ENCODE measurements around the gene PCBP3.

DNA sequence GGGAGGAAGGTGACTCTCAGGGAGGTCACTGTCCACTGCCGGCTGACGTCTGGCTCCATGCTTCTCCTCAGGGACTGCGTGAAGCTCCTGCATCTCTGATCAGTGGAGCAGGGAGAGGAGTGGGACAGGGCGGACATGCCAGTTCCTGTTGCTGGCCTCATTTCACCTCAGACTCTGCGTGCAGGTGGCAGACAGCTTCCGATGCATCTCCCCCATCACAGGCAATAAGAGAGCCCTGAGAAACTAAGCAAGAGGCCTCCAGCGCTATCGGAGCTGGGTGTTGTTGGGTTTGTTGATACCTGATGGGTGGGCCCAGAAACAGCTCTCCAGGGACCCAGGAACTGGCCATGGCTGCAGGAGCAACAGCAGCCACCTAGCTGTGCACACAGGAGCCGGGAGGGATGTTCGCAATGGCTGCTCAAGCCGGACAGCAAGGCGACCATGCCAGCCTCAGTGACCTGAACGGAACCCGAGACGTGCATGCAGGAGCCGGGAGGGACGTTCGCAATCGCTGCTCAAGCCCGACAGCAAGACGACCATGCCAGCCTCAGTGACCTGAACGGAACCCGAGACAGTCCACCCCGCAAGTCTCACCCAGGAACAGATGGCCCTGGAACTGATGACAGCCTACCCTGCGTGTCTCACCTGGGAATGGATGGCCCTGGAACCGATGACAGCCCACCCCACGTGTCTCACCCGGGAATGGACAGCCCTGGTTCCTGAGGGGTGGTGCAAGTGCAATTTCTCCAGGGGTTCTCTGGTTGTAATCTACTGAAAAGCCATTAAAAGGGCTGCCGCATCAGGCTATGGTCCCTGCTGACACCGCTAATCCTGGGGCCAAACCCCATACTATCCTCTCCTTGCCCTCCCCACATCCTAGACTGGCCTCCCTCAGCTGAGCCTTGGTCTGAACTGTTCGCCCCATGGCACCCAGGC is 14.2 kb upstream of the PCBP3 start:
- TF ChIP-seq, protein P1, sequence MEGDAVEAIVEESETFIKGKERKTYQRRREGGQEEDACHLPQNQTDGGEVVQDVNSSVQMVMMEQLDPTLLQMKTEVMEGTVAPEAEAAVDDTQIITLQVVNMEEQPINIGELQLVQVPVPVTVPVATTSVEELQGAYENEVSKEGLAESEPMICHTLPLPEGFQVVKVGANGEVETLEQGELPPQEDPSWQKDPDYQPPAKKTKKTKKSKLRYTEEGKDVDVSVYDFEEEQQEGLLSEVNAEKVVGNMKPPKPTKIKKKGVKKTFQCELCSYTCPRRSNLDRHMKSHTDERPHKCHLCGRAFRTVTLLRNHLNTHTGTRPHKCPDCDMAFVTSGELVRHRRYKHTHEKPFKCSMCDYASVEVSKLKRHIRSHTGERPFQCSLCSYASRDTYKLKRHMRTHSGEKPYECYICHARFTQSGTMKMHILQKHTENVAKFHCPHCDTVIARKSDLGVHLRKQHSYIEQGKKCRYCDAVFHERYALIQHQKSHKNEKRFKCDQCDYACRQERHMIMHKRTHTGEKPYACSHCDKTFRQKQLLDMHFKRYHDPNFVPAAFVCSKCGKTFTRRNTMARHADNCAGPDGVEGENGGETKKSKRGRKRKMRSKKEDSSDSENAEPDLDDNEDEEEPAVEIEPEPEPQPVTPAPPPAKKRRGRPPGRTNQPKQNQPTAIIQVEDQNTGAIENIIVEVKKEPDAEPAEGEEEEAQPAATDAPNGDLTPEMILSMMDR (IDR thresholded peaks at IDR 0.05; ENCODE audit: low read depth, low read length) = no peak
- TF ChIP-seq, protein P2, sequence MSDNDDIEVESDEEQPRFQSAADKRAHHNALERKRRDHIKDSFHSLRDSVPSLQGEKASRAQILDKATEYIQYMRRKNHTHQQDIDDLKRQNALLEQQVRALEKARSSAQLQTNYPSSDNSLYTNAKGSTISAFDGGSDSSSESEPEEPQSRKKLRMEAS (IDR thresholded peaks at IDR 0.05; ENCODE audit: low read depth, low read length) = no peak
- no peak for TF ChIP-seq POLR2A (IDR thresholded peaks at IDR 0.05; ENCODE audit: extremely low read depth, insufficient read length)
